AG10803 (cell line): ENCODE data around the gene DBNDD2.

Experiments used
- DNase-seq: peaks from one replicate; pipeline ENCODE4 v3.0.0; 2010; ENCODE audit warnings: low read depth
- H3K4me3 ChIP-seq: 2 replicates; pipeline ENCODE4 v1.5.1; 2011; ENCODE audit warnings: mild to moderate bottlenecking, low read length, control low read depth
- TF ChIP-seq, protein P1 (sequence below): conservative IDR thresholded peaks from 2 replicates; pipeline ENCODE4 v1.5.1; 2011; ENCODE audit warnings: mild to moderate bottlenecking, low read length, control low read depth, inconsistent platforms

DBNDD2 gene

DNA sequence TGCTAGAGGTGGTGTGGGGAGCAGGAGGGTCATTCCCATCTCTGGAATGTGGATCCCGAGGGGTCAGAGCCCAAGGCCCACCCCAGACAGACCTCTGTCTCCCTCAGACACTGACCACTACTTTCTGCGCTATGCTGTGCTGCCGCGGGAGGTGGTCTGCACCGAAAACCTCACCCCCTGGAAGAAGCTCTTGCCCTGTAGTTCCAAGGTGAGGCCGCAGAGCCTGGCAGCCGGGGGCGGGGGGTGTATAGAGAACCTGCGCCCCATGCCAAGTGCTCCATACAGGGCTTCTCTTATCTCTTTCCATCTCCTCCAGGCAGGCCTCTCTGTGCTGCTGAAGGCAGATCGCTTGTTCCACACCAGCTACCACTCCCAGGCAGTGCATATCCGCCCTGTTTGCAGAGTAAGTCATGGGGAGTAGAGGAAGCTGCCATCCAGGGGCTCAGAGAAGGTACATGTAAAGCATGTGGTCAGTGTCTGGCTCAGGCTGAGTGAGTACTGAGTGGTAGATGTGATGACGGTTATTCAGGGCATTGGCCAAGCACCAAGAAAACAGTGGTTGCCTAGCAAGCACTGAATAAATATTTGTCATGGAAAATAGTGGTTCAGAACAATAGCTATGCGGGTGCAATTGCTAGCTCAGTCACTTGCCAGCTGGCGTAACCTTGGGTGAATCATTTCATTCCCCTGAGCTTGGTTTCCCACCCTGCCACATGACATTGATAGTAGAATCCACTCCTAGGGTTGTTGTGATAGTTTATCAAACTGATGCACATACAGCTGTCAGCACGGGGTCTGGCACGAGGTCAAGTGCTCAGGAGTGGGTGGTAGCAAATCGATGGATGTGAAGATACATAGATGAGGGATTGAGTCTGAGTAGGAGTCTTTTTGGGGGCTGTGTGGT lies 11.4 kb downstream of the DBNDD2 start:
- TF ChIP-seq, protein P1, sequence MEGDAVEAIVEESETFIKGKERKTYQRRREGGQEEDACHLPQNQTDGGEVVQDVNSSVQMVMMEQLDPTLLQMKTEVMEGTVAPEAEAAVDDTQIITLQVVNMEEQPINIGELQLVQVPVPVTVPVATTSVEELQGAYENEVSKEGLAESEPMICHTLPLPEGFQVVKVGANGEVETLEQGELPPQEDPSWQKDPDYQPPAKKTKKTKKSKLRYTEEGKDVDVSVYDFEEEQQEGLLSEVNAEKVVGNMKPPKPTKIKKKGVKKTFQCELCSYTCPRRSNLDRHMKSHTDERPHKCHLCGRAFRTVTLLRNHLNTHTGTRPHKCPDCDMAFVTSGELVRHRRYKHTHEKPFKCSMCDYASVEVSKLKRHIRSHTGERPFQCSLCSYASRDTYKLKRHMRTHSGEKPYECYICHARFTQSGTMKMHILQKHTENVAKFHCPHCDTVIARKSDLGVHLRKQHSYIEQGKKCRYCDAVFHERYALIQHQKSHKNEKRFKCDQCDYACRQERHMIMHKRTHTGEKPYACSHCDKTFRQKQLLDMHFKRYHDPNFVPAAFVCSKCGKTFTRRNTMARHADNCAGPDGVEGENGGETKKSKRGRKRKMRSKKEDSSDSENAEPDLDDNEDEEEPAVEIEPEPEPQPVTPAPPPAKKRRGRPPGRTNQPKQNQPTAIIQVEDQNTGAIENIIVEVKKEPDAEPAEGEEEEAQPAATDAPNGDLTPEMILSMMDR = no peak
- DNase-seq = peak; percentile 98
- H3K4me3 ChIP-seq = no peak overlapping the region

DNA sequence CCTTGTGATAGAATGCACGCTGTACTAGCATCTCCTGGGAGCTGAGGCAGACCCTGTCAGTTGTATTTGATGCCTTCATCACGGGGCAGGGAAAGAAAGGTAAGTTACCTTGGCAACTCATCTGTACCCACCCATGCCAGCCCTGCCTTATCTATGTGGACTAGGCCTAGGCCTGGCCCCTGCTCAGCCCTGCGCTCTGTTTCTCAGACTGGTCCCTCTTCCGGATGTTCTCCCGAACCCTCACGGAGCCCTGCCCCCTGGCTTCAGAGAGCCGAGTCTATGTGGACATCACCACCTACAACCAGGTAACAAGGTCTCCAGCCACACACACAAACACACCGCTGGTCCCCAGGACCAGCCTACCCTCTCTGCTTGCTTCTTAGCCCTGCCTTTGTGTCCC lies 12.0 kb downstream of the DBNDD2 start:
- TF ChIP-seq, protein P1 = no peak
- no peak overlapping the region for H3K4me3 ChIP-seq
- no peak for DNase-seq

- DNase-seq = no peak
- TF ChIP-seq, protein P1 = no peak
- no peak overlapping the region for H3K4me3 ChIP-seq
These were observed 15.6 kb downstream of the DBNDD2 start for GRCh38 chr20:45423700-45424099.

- no peak for DNase-seq
- no peak overlapping the region for H3K4me3 ChIP-seq
- TF ChIP-seq, protein P1 = no peak
These were observed 17.5 kb downstream of the DBNDD2 start for GRCh38 chr20:45425561-45425960.

- no peak for DNase-seq
- TF ChIP-seq, protein P1 = no peak
These were observed 18.4 kb downstream of the DBNDD2 start for GRCh38 chr20:45426320-45427016.

GRCh38 chr20:45427236-45428149 lies 19.4 kb downstream of the DBNDD2 start:
- TF ChIP-seq, protein P1 = no peak
- DNase-seq = no peak
- H3K4me3 ChIP-seq = no peak overlapping the region

More at GRCh38 chr20:45426320-45427016, 18.4 kb downstream of the DBNDD2 start:
- no peak overlapping the region for H3K4me3 ChIP-seq
